IMR-90 (cell line): Measurements from ENCODE around the gene BBIP1. TPM values are rescaled to one million over a fixed set of nuclear protein-coding genes. Genes with fewer than 3 reads are reported as not detected.

Experiments
- ATAC-seq: fragments of 200-7000 bp; cut with Tn5 transposase; 2 replicates; pipeline ENCODE4 v1.9.1; 2020; ENCODE audit warnings: low read depth, mild to moderate bottlenecking, moderate library complexity
- BruUV-seq: library from RNA; stranded (reverse); fragments of 400-500 nt; replicated peaks from 2 replicates; lab custom pipeline; 2021; lab: Mats Ljungman, UMichigan
- CTCF ChIA-PET: fragments of 300-600 bp; formaldehyde crosslinking; extraction: SDS; loops from one replicate; lab custom pipeline; 2021; ENCODE audit warnings: antibody characterized with exemption; lab: Yijun Ruan, JAX
- POLR2A ChIA-PET: fragments of 300-600 bp; sonication (Branson Sonifier 250); formaldehyde crosslinking; loops from one replicate; lab custom pipeline; 2022; ENCODE audit warnings: antibody characterized with exemption; ENCODE audit not compliant: unreplicated experiment; lab: Charles Lee
- DNase-seq: peaks from one replicate; pipeline ENCODE4 v3.0.0; 2013
- H2AFZ ChIP-seq: replicated peaks from 2 replicates; pipeline ENCODE3; 2013; ENCODE audit warnings: low read length, mild to moderate bottlenecking; ENCODE audit not compliant: poor library complexity
- H2AK5ac ChIP-seq: 2 replicates; pipeline ENCODE4 v1.6.1; 2013; ENCODE audit warnings: low read depth, low read length, inconsistent platforms
- H2AK9ac ChIP-seq: replicated peaks from 2 replicates; pipeline ENCODE3; 2013; ENCODE audit warnings: mild to moderate bottlenecking, low read depth, low read length, moderate library complexity; ENCODE audit not compliant: poor library complexity
- H2BK120ac ChIP-seq: 2 replicates; pipeline ENCODE4 v1.6.1; 2013; ENCODE audit warnings: low read depth, low read length, inconsistent platforms
- H2BK15ac ChIP-seq: 3 replicates; pipeline ENCODE4 v1.6.1; 2013; ENCODE audit warnings: low read depth, low read length, inconsistent platforms
- H2BK20ac ChIP-seq: 2 replicates; pipeline ENCODE4 v1.6.1; 2013; ENCODE audit warnings: low read depth, mild to moderate bottlenecking, inconsistent platforms, low read length, moderate library complexity
- H2BK5ac ChIP-seq: 2 replicates; pipeline ENCODE4 v1.6.1; 2013; ENCODE audit warnings: mild to moderate bottlenecking, low read depth, low read length, inconsistent platforms; ENCODE audit not compliant: poor library complexity, severe bottlenecking
- H3K14ac ChIP-seq: replicated peaks from 2 replicates; pipeline ENCODE4 v1.6.1; 2013; ENCODE audit warnings: low read depth, low read length, inconsistent platforms
- H3K18ac ChIP-seq: 2 replicates; pipeline ENCODE4 v1.6.1; 2013; ENCODE audit warnings: low read depth, low read length, control low read depth
- H3K23ac ChIP-seq: 2 replicates; pipeline ENCODE4 v1.6.1; 2013; ENCODE audit warnings: low read depth, low read length, inconsistent platforms
- H3K27ac ChIP-seq: 2 replicates; pipeline ENCODE4 v1.5.1; 2013; ENCODE audit warnings: mild to moderate bottlenecking, control low read depth, low read length; ENCODE audit not compliant: insufficient read depth
- H3K27me3 ChIP-seq: 2 replicates; pipeline ENCODE4 v1.6.1; 2013; ENCODE audit warnings: low read length; ENCODE audit not compliant: control insufficient read depth, insufficient read depth
- H3K36me3 ChIP-seq: 2 replicates; pipeline ENCODE4 v1.6.1; 2013; ENCODE audit warnings: low read length, mixed read lengths; ENCODE audit not compliant: control insufficient read depth, insufficient read depth
- H3K4ac ChIP-seq: 2 replicates; pipeline ENCODE4 v1.6.1; 2013; ENCODE audit warnings: low read depth, low read length, inconsistent platforms
- H3K4me1 ChIP-seq: 2 replicates; pipeline ENCODE4 v1.6.1; 2013; ENCODE audit warnings: low read length, mixed read lengths; ENCODE audit not compliant: control insufficient read depth, insufficient read depth
- H3K4me2 ChIP-seq: 2 replicates; pipeline ENCODE4 v1.6.1; 2013; ENCODE audit warnings: low read depth, mild to moderate bottlenecking, control low read depth, low read length, moderate library complexity
- H3K4me3 ChIP-seq: 2 replicates; pipeline ENCODE4 v1.5.1; 2013; ENCODE audit warnings: low read depth, mild to moderate bottlenecking, control low read depth, low read length, moderate library complexity; ENCODE audit not compliant: insufficient read depth
- H3K56ac ChIP-seq: 2 replicates; pipeline ENCODE4 v1.6.1; 2013; ENCODE audit warnings: low read length, inconsistent platforms; ENCODE audit not compliant: insufficient read depth; ENCODE audit errors: extremely low read depth
- H3K79me1 ChIP-seq, 2 experiments: 2 replicates each; pipeline ENCODE4 v1.6.1; 2013; ENCODE audit warnings: low read length in 2 of 2, inconsistent platforms in 1 of 2, low read depth in 1 of 2
- H3K9ac ChIP-seq: 2 replicates; pipeline ENCODE4 v1.6.1; 2013; ENCODE audit warnings: low read depth, low read length, control low read depth
- H3K9me1 ChIP-seq: 2 replicates; pipeline ENCODE4 v1.6.1; 2013; ENCODE audit warnings: low read length, inconsistent platforms; ENCODE audit not compliant: insufficient read depth
- H3K9me3 ChIP-seq: 2 replicates; pipeline ENCODE4 v1.6.1; 2013; ENCODE audit warnings: low read length; ENCODE audit not compliant: control insufficient read depth, insufficient read depth
- H4K20me1 ChIP-seq: 2 replicates; pipeline ENCODE4 v1.6.1; 2013; ENCODE audit warnings: low read length, inconsistent platforms; ENCODE audit not compliant: insufficient read depth
- H4K5ac ChIP-seq: 2 replicates; pipeline ENCODE4 v1.6.1; 2013; ENCODE audit warnings: mild to moderate bottlenecking, low read depth, low read length, control low read depth
- H4K8ac ChIP-seq, 2 experiments: 2 replicates each; pipeline ENCODE4 v1.6.1; 2013; ENCODE audit warnings: low read depth in 2 of 2, low read length in 2 of 2, control low read depth in 1 of 2, inconsistent platforms in 1 of 2
- H4K91ac ChIP-seq: 2 replicates; pipeline ENCODE4 v1.6.1; 2013; ENCODE audit warnings: low read depth, low read length, inconsistent platforms; ENCODE audit not compliant: insufficient read depth
- BHLHE40 ChIP-seq: fragments of 150-350 bp; IDR thresholded peaks from 2 replicates; pipeline ENCODE4 v1.6.1; 2016; ENCODE audit warnings: mild to moderate bottlenecking, low read depth, low read length
- CEBPB ChIP-seq: IDR thresholded peaks from 2 replicates; pipeline ENCODE4 v1.6.1; 2012; ENCODE audit warnings: low read depth, low read length, improper control_type of control experiment
- CHD1 ChIP-seq: IDR thresholded peaks from 2 replicates; pipeline ENCODE4 v1.6.1; 2012; ENCODE audit warnings: low read depth, low read length, improper control_type of control experiment
- FOS ChIP-seq: fragments of 150-350 bp; IDR thresholded peaks from 2 replicates; pipeline ENCODE4 v1.6.1; 2016; ENCODE audit warnings: low read depth, low read length
- MAFK ChIP-seq: IDR thresholded peaks from 2 replicates; pipeline ENCODE4 v1.6.1; 2012; ENCODE audit warnings: low read depth, low read length, improper control_type of control experiment
- MAZ ChIP-seq: IDR thresholded peaks from 2 replicates; pipeline ENCODE4 v1.6.1; 2012; ENCODE audit warnings: low read depth, mild to moderate bottlenecking, low read length, improper control_type of control experiment, moderate library complexity, borderline replicate concordance
- MXI1 ChIP-seq: IDR thresholded peaks from 2 replicates; pipeline ENCODE4 v1.6.1; 2012; ENCODE audit warnings: low read depth, mild to moderate bottlenecking, low read length, moderate library complexity, borderline replicate concordance
- NFE2L2 ChIP-seq: fragments of 150-350 bp; IDR thresholded peaks from 2 replicates; pipeline ENCODE4 v1.6.1; 2016; ENCODE audit warnings: low read depth, mild to moderate bottlenecking, low read length
- POLR2A ChIP-seq: IDR thresholded peaks from 2 replicates; pipeline ENCODE4 v1.6.1; 2012; ENCODE audit warnings: mild to moderate bottlenecking, low read depth, low read length
- RAD21 ChIP-seq: IDR thresholded peaks from 2 replicates; pipeline ENCODE4 v1.6.1; 2012; ENCODE audit warnings: low read length, improper control_type of control experiment
- RCOR1 ChIP-seq: IDR thresholded peaks from 2 replicates; pipeline ENCODE4 v1.6.1; 2012; ENCODE audit warnings: mild to moderate bottlenecking, low read length, improper control_type of control experiment; ENCODE audit not compliant: insufficient replicate concordance
- RFX5 ChIP-seq: IDR thresholded peaks from 2 replicates; pipeline ENCODE4 v1.8.0; 2012; ENCODE audit warnings: low read depth, mild to moderate bottlenecking, low read length, moderate library complexity
- SMC3 ChIP-seq: fragments of 150-350 bp; IDR thresholded peaks from 2 replicates; pipeline ENCODE4 v1.6.1; 2016; ENCODE audit warnings: low read depth, mild to moderate bottlenecking, antibody characterized with exemption, low read length, moderate library complexity
- WGBS, 2 experiments: methylation state at CpG; one replicate each; pipeline versions ENCODE4 v1.1.5 to v1.1.7; 2013; ENCODE audit warnings: missing lambda C conversion rate in 2 of 2; ENCODE audit not compliant: insufficient read length in 1 of 2; ENCODE audit errors: extremely low coverage in 2 of 2; 5-methylcytosine and 5-hydroxymethylcytosine counted together
- dilution Hi-C: fragments of 300-500 bp; cut with HindIII; formaldehyde crosslinking; loops from one replicate; pipeline ENCODE4 v1.14.3; 2018; ENCODE audit warnings: low sequenced_read_pairs; ENCODE audit not compliant: unreplicated experiment
- in situ Hi-C: fragments of 300-500 bp; cut with MboI; formaldehyde crosslinking; loops from 3 replicates; pipeline ENCODE4 v1.14.3; 2019; ENCODE audit warnings: low sequenced_read_pairs, inconsistent platforms, mixed read lengths
- intact Hi-C: fragments of 100-400 bp; cut with micrococcal nuclease; formaldehyde crosslinking; loops from 2 replicates; pipeline ENCODE4 v1.10.0; 2022
- polyA plus RNA-seq, 3 experiments: library from polyadenylated mRNA; depleted of rRNA; stranded (reverse); fragments of >200 nt; gene quantifications; 2 replicates each; pipeline ENCODE4 v1.2.3, GENCODE V29; 2012; ENCODE audit warnings: low replicate concordance in 1 of 3
- total RNA-seq: library from RNA; depleted of rRNA; stranded (reverse); fragments of >200 nt; gene quantifications from 2 replicates; pipeline ENCODE4 v1.2.3, GENCODE V29; 2012
- TF ChIP-seq, protein P1 (sequence below): conservative IDR thresholded peaks from 2 replicates; pipeline ENCODE4 v1.5.1; 2012; ENCODE audit warnings: mild to moderate bottlenecking, low read depth, low read length, improper control_type of control experiment
- TF ChIP-seq, protein P2 (sequence below): fragments of 150-350 bp; IDR thresholded peaks from 2 replicates; pipeline ENCODE4 v1.6.1; 2017; ENCODE audit warnings: mild to moderate bottlenecking, antibody characterized with exemption, low read length, low read depth
- TF ChIP-seq, protein P3 (sequence below): fragments of 150-350 bp; IDR thresholded peaks from 2 replicates; pipeline ENCODE4 v1.6.1; 2016; ENCODE audit warnings: low read depth, mild to moderate bottlenecking, low read length, moderate library complexity, borderline replicate concordance

BBIP1 gene
- total and polyA plus RNA-seq, 2 of the 4 experiments (the other 2 are of a cell fraction): 17.4 to 19.9 TPM

DNA sequence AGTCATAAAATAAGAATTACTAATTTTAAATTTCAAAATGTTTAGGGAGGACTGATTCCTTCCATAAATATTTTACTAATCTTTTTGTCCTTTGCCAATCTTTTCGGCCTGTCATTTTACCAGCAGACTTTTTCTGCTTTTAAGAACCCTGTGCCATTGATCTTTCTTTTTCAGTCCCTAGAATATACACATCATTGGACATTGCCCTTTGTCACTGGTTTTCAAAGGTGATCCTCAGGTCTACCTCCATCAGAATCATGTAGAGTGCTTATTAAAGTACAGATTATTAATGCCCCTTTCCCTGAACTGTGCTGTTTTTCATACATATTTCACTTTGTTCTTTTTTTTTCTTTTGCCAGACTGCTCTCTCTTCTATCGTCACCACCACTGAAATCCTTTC, 44.2 kb upstream of the BBIP1 start:
- Histone ChIP-seq H3K4me2 (no peak overlapping the region), H3K56ac (no peak overlapping the region), H2BK5ac (no peak overlapping the region), H2BK15ac (no peak overlapping the region), H2AK9ac (no peak overlapping the region), H2AK5ac (no peak overlapping the region), H3K4ac (no peak overlapping the region), H3K27me3 (no peaks in the 10 kb centered on the region), H4K91ac (no peak overlapping the region), H3K36me3 (no peaks in the 10 kb centered on the region), H3K4me3 (no peak overlapping the region), H3K4me1 (no peaks in the 10 kb centered on the region; the same call in 1 of the 2 replicates), H3K9me1 (no peaks in the 10 kb centered on the region), H3K18ac (no peak overlapping the region), H3K14ac (no peak overlapping the region), H4K5ac (no peak overlapping the region), H3K27ac (no peak overlapping the region), H3K9me3 (no peaks in the 10 kb centered on the region), H3K23ac (no peak overlapping the region), H4K8ac (no peak overlapping the region), H3K9ac (no peak overlapping the region), H2BK120ac (no peak overlapping the region), H3K79me1 (peaks cover 38 to 53% of the 10 kb centered on the region in 2 experiments), H2BK20ac (no peak overlapping the region), H4K20me1 (peaks cover 28% of the 10 kb centered on the region; the same call in 1 of the 2 replicates), H2AFZ (no peak overlapping the region)
- dilution Hi-C loops (no loop called here), intact Hi-C loops (no loop called here), in situ Hi-C loops (no loop called here)
- BruUV-seq: no TSS peak
- CTCF ChIA-PET: no interaction called here
- POLR2A ChIA-PET: no interaction called here
- WGBS, 2 experiments: no CpG with 5 or more reads among the region's 2 CpGs
- no peak for TF ChIP-seq MXI1
- TF ChIP-seq BHLHE40: no peak
- TF ChIP-seq FOS: no peak
- TF ChIP-seq, protein P1, sequence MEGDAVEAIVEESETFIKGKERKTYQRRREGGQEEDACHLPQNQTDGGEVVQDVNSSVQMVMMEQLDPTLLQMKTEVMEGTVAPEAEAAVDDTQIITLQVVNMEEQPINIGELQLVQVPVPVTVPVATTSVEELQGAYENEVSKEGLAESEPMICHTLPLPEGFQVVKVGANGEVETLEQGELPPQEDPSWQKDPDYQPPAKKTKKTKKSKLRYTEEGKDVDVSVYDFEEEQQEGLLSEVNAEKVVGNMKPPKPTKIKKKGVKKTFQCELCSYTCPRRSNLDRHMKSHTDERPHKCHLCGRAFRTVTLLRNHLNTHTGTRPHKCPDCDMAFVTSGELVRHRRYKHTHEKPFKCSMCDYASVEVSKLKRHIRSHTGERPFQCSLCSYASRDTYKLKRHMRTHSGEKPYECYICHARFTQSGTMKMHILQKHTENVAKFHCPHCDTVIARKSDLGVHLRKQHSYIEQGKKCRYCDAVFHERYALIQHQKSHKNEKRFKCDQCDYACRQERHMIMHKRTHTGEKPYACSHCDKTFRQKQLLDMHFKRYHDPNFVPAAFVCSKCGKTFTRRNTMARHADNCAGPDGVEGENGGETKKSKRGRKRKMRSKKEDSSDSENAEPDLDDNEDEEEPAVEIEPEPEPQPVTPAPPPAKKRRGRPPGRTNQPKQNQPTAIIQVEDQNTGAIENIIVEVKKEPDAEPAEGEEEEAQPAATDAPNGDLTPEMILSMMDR: no peak
- no peak for TF ChIP-seq CHD1
- TF ChIP-seq RFX5: no peak
- no peak for TF ChIP-seq RAD21
- no peak for TF ChIP-seq RCOR1
- no peak for TF ChIP-seq POLR2A
- no peak for TF ChIP-seq SMC3
- no peak for TF ChIP-seq NFE2L2
- TF ChIP-seq, protein P2, sequence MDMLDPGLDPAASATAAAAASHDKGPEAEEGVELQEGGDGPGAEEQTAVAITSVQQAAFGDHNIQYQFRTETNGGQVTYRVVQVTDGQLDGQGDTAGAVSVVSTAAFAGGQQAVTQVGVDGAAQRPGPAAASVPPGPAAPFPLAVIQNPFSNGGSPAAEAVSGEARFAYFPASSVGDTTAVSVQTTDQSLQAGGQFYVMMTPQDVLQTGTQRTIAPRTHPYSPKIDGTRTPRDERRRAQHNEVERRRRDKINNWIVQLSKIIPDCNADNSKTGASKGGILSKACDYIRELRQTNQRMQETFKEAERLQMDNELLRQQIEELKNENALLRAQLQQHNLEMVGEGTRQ: no peak
- TF ChIP-seq MAZ: no peak
- TF ChIP-seq, protein P3, sequence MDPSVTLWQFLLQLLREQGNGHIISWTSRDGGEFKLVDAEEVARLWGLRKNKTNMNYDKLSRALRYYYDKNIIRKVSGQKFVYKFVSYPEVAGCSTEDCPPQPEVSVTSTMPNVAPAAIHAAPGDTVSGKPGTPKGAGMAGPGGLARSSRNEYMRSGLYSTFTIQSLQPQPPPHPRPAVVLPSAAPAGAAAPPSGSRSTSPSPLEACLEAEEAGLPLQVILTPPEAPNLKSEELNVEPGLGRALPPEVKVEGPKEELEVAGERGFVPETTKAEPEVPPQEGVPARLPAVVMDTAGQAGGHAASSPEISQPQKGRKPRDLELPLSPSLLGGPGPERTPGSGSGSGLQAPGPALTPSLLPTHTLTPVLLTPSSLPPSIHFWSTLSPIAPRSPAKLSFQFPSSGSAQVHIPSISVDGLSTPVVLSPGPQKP: no peak
- TF ChIP-seq CEBPB: no peak
- no peak for TF ChIP-seq MAFK
- DNase-seq (no peak), ATAC-seq (no peak)
